B cell (primary cell): ENCODE measurements around the gene FZD1.

Experiments used
- CTCF ChIP-seq: fragments of 200-600 bp; IDR thresholded peaks from one replicate; pipeline ENCODE4 v1.8.0; 2022; ENCODE audit warnings: antibody characterized with exemption, mild to moderate bottlenecking
- EZH2 ChIP-seq: IDR thresholded peaks from 2 replicates; pipeline ENCODE4 v1.6.1; 2012; ENCODE audit warnings: borderline replicate concordance, low read depth, mild to moderate bottlenecking, moderate library complexity, low read length; ENCODE audit not compliant: insufficient read depth, poor library complexity, severe bottlenecking

GRCh38 chr7:91302794-91303193 is 38.6 kb downstream of the FZD1 start:
- TF ChIP-seq CTCF (no peak), EZH2 (no peak)
